K562 (cell line): ENCODE results near the gene WARS2. TPM values are rescaled to one million over a fixed set of nuclear protein-coding genes. Genes with fewer than 3 reads are reported as not detected.

ENCODE experiments used
- BRD9 ChIP-seq: fragments of 450-650 bp; IDR thresholded peaks from 2 replicates; pipeline ENCODE4 v1.6.1; 2018; ENCODE audit warnings: low read depth; ENCODE audit not compliant: partially characterized antibody
- CBX3 ChIP-seq, 2 experiments: IDR thresholded peaks; 1 replicate in 1 of 2; 2 replicates in 1 of 2; pipeline ENCODE4 v1.6.1; 2012; ENCODE audit warnings: inconsistent platforms in 2 of 2, low read length in 2 of 2, borderline replicate concordance in 1 of 2, control low read depth in 1 of 2
- CC2D1A ChIP-seq: fragments of 450-650 bp; IDR thresholded peaks from 2 replicates; pipeline ENCODE4 v1.6.1; 2017; ENCODE audit warnings: mild to moderate bottlenecking
- CHD2 ChIP-seq: IDR thresholded peaks from 2 replicates; pipeline ENCODE4 v1.6.1; 2011; ENCODE audit warnings: low read depth, low read length
- CTCFL ChIP-seq: IDR thresholded peaks from 2 replicates; pipeline ENCODE4 v1.6.1; 2011; ENCODE audit warnings: borderline replicate concordance, low read depth, mild to moderate bottlenecking, moderate library complexity, low read length; ENCODE audit not compliant: insufficient read depth, poor library complexity, severe bottlenecking
- MAZ ChIP-seq, 2 experiments: fragments of 450-650 bp in 1 of 2; sonication (generic) in 1 of 2; formaldehyde crosslinking; IDR thresholded peaks in 1 of 2; conservative IDR thresholded peaks in 1 of 2; 2 replicates each; pipeline versions ENCODE4 v1.4.0 to v1.5.0; 2020; ENCODE audit warnings: mild to moderate bottlenecking in 1 of 2, missing genetic modification reagents in 1 of 2
- POLR2G ChIP-seq: fragments of 200-400 bp; formaldehyde crosslinking; IDR thresholded peaks from 2 replicates; pipeline ENCODE4 v1.6.1; 2017; ENCODE audit warnings: low read depth, mild to moderate bottlenecking, antibody characterized with exemption, low read length, moderate library complexity
- TOE1 ChIP-seq, 2 experiments: fragments of 450-650 bp in 1 of 2; sonication (generic) in 1 of 2; formaldehyde crosslinking in 1 of 2; IDR thresholded peaks; 2 replicates each; pipeline versions ENCODE4 v1.7.1 to v1.8.0; 2016 to 2022; ENCODE audit warnings: borderline replicate concordance in 2 of 2, mild to moderate bottlenecking in 2 of 2, antibody characterized with exemption in 1 of 2, inconsistent platforms in 1 of 2, low read depth in 1 of 2, missing genetic modification reagents in 1 of 2, moderate library complexity in 1 of 2
- ZBTB11 ChIP-seq, 3 experiments: fragments of 200-800 bp in 1 of 3; fragments of 250-450 bp in 1 of 3; fragments of 450-650 bp in 1 of 3; sonication (Bioruptor Pico) in 1 of 3; sonication (Bioruptor generic) in 1 of 3; formaldehyde crosslinking in 1 of 3; IDR thresholded peaks; 2 replicates each; pipeline versions ENCODE4 v1.6.1 to v1.8.0; 2016 to 2022; ENCODE audit warnings: mild to moderate bottlenecking in 2 of 3, missing genetic modification characterization in 2 of 3, missing compliant biosample characterization in 1 of 3, moderate library complexity in 1 of 3
- ZBTB17 ChIP-seq: fragments of 450-650 bp; formaldehyde crosslinking; IDR thresholded peaks from 2 replicates; pipeline ENCODE4 v1.4.0; 2020; ENCODE audit warnings: mild to moderate bottlenecking
- ZNF134 ChIP-seq: fragments of 250-450 bp; sonication (Bioruptor Pico); conservative IDR thresholded peaks from 2 replicates; pipeline ENCODE4 v1.4.0; 2020
- ZNF589 ChIP-seq: fragments of 200-800 bp; sonication (Bioruptor generic); IDR thresholded peaks from 2 replicates; pipeline ENCODE4 v1.6.1; 2016; ENCODE audit warnings: low read depth, missing genetic modification characterization, missing compliant biosample characterization
- polyA plus RNA-seq, 8 experiments: library from polyadenylated mRNA; depleted of rRNA in 4 of 8; stranded (reverse) in 5 of 8; unstranded in 3 of 8; fragments of >200 nt; fragmentation: Nextera tagmentation in 2 of 8; fragmentation: Illumina TruSeq in 1 of 8; extraction: Ambion mirVana in 2 of 8; extraction: Trizol in 1 of 8; gene quantifications; 2 replicates each; pipeline versions ENCODE4 v1.2.1 to v1.2.3, GENCODE V29; 2011 to 2014; ENCODE audit warnings: inconsistent platforms in 1 of 8, missing spikeins in 1 of 8
- total RNA-seq, 7 experiments: library from RNA; depleted of rRNA in 6 of 7; stranded (reverse); fragments of >200 nt in 6 of 7; fragmentation: Illumina TruSeq in 2 of 7; extraction: Trizol in 2 of 7; gene quantifications; 2 replicates each; pipeline versions ENCODE4 v1.2.1 to v1.2.3, GENCODE V29; 2011 to 2021; ENCODE audit warnings: low replicate concordance in 1 of 7
- TF ChIP-seq, protein P1 (sequence below), 2 experiments: fragments of 450-650 bp; IDR thresholded peaks; 2 replicates each; pipeline ENCODE4 v1.6.1; 2016
- TF ChIP-seq, protein P2 (sequence below), 2 experiments: fragments of 450-650 bp in 1 of 2; sonication (generic) in 1 of 2; formaldehyde crosslinking; conservative IDR thresholded peaks; 2 replicates each; pipeline versions ENCODE4 v1.4.0 to v1.8.1; 2020 to 2022; ENCODE audit warnings: mild to moderate bottlenecking in 1 of 2, missing genetic modification reagents in 1 of 2
- TF ChIP-seq, protein P3 (sequence below): sonication (generic); formaldehyde crosslinking; IDR thresholded peaks from 2 replicates; pipeline ENCODE4 v1.8.0; 2022; ENCODE audit warnings: mild to moderate bottlenecking, missing genetic modification reagents, borderline replicate concordance

The WARS2 gene
- total and polyA plus RNA-seq, 9 of the 15 experiments (the other 6 are each of a cell fraction or from before 2014, with no cell fraction given): 5.7 to 18.0 (median 16.9) TPM

DNA sequence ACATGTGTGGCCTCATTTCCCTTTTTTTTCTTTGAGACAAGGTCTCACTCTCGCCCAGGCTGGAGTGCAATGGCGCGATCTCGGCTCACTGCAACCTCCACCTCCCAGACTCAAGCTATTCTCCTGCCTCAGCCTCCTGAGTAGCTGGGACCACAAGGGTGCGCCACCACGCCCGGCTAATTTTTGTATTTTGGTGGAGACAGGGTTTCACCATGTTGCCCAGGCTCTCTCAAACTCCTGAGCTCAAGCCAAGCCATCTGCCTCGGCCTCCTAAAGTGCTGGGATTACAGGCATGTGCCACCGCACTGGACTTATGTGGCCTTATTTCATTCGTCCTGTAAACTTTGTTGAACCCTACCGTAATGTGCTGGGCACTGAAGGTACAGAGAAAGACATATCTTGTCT, 569 bp upstream of the WARS2 start (continued):
- TF ChIP-seq, protein P1, sequence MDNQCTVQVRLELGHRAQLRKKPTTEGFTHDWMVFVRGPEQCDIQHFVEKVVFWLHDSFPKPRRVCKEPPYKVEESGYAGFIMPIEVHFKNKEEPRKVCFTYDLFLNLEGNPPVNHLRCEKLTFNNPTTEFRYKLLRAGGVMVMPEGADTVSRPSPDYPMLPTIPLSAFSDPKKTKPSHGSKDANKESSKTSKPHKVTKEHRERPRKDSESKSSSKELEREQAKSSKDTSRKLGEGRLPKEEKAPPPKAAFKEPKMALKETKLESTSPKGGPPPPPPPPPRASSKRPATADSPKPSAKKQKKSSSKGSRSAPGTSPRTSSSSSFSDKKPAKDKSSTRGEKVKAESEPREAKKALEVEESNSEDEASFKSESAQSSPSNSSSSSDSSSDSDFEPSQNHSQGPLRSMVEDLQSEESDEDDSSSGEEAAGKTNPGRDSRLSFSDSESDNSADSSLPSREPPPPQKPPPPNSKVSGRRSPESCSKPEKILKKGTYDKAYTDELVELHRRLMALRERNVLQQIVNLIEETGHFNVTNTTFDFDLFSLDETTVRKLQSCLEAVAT (IDR thresholded peaks at IDR 0.05): peak; percentile 77 to 84; a peak in 3 of 4 replicates
- TF ChIP-seq BRD9 (peak; percentile 92), MAZ (CRISPR knock-in tag; conservative IDR thresholded peaks at IDR 0.05 in 1 of 2, IDR thresholded peaks at IDR 0.05 in 1 of 2) (no peak), CTCFL (peak; percentile 93), POLR2G (0 out of 2 replicates have a peak, but pooled peaks have one; percentile 47), CHD2 (no peak), ZBTB17 (CRISPR knock-in tag) (no peak), CBX3 (IDR thresholded peaks at IDR 0.05; ENCODE audit: borderline replicate concordance in 1 of 2, low read length in 2 of 2) (peak in 1 of 2 experiments; percentile 56; a peak in 1 of 3 replicates), ZNF589 (CRISPR knock-in tag) (peak; percentile 51), CC2D1A (peak; percentile 58; the same call in 1 of the 2 replicates), TOE1 (IDR thresholded peaks at IDR 0.05; ENCODE audit: borderline replicate concordance) (peak; percentile 29), TOE1 (CRISPR knock-in tag; IDR thresholded peaks at IDR 0.05; ENCODE audit: borderline replicate concordance, low read depth) (no peak), ZNF134 (CRISPR knock-in tag) (peak; percentile 16; the same call in 1 of the 2 replicates), ZBTB11 (CRISPR knock-in tag; IDR thresholded peaks at IDR 0.05) (peak in 1 of 3 experiments; percentile 29; a peak in 1 of 6 replicates)
- TF ChIP-seq, protein P2, sequence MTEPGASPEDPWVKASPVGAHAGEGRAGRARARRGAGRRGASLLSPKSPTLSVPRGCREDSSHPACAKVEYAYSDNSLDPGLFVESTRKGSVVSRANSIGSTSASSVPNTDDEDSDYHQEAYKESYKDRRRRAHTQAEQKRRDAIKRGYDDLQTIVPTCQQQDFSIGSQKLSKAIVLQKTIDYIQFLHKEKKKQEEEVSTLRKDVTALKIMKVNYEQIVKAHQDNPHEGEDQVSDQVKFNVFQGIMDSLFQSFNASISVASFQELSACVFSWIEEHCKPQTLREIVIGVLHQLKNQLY (CRISPR knock-in tag; conservative IDR thresholded peaks at IDR 0.05): 0 out of 4 replicates have a peak, but pooled peaks of 1 of the 2 experiments have one; percentile 9
- TF ChIP-seq, protein P3, sequence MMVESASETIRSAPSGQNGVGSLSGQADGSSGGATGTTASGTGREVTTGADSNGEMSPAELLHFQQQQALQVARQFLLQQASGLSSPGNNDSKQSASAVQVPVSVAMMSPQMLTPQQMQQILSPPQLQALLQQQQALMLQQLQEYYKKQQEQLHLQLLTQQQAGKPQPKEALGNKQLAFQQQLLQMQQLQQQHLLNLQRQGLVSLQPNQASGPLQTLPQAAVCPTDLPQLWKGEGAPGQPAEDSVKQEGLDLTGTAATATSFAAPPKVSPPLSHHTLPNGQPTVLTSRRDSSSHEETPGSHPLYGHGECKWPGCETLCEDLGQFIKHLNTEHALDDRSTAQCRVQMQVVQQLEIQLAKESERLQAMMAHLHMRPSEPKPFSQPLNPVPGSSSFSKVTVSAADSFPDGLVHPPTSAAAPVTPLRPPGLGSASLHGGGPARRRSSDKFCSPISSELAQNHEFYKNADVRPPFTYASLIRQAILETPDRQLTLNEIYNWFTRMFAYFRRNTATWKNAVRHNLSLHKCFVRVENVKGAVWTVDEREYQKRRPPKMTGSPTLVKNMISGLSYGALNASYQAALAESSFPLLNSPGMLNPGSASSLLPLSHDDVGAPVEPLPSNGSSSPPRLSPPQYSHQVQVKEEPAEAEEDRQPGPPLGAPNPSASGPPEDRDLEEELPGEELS (CRISPR knock-in tag): no peak
